ENCODE results near the gene CD226.
"Not testable (repeated sequence)": the region's sequence is repeated elsewhere in the genome, so short reads cannot be mapped to it uniquely, and the experiment has no call there.

Gene CD226

GRCh38 chr18:69947361-69948133 lies at the start of gene CD226:
Gene CD226 (minus strand): TSS chr18:69947873. CDS start chr18:69947406, 467 bp downstream.
- no peak for DNase-seq

GRCh38 chr18:69996951-69997798 lies 49.5 kb upstream of the CD226 start:
- DNase-seq: no peak

- no peak for DNase-seq
Observed at GRCh38 chr18:69996417-69996816, 48.7 kb upstream of the CD226 start.

GRCh38 chr18:69995774-69996173 lies 48.1 kb upstream of the CD226 start:
- DNase-seq: no peak

DNA sequence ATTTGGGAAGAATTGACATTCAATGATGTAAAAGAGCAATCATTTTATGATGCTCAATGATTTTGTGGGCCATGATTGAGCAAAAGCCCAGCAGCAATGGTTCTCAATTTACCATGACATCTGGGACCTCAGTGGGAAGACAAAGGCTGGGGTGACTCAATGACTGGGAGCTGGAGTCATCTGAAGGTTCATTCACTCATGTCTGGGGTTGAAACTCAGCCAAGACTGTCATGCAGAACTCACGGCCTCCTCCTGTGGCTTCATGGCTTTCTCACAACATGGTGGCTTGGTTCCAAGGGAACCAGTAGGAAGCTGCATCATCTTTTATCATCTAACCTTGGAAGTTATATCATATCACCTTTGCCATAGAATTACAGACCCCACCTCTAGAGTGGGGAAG lies 45.1 kb upstream of the CD226 start:
- DNase-seq: peak; percentile 16

GRCh38 chr18:69987870-69988269 lies 40.2 kb upstream of the CD226 start:
- no peak for DNase-seq

DNA sequence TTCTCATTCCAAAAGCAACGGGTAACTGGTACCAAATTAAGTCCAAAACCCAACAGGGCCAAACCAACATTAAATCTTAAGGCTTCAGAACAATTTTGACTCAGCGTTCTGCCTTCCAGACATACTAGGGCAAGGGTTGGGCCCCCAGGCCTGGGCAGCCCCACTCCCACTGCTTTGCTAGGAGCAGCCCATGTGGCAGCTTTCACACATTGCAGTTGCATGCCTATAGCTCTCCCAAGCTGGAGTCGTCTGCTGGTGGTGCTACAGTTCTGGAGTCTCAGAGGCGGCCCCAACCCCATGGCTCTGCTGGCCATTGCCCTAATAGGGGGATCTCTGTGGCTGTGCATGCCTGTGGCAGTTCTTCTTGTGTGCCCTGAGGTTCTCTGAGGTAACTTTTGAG lies 37.6 kb upstream of the CD226 start:
- no peak for DNase-seq

GRCh38 chr18:69982417-69982816 lies 34.7 kb upstream of the CD226 start:
- no peak for DNase-seq

DNA sequence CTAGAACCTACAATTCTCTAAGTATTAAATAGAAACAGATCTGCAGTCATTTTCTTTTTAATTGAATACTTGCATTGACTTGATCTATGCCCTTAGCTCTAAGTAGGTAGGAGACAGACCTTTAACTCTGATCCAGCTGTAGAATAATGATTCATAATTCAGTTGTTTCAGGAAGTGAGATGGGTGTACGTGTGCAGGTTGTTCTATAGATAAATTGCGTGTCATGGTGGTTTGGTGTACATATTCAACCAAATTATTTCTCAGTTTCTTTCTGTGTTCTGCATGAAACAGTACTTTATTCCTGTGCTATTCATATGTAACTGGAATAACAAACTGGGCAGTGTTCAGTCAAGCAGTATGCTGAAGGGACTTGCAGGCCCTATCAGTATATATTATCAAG lies 34.3 kb upstream of the CD226 start:
- DNase-seq: no peak

GRCh38 chr18:69980982-69981804 lies 33.5 kb upstream of the CD226 start:
- no peak for DNase-seq

DNA sequence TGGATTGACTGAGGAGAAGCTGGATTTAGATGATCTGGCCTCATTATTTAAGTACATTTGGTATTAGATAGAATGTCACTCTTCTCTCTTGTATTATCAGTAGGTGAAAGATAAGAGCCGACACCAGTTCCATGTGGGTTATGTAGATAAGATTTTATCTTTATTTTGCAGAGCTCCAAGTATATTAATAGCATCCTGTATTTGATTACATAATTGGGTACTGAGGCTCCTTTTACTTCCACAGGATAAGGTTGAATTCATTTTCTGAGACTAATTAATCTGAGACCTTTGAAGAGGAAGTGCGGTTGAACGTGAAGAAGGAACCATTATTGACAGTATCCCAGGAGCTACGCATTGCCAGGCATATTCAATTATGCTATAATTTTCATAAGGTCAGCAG lies 32.8 kb upstream of the CD226 start:
- DNase-seq: no peak

GRCh38 chr18:69978732-69979715 lies 31.4 kb upstream of the CD226 start:
- DNase-seq: no peak

DNA sequence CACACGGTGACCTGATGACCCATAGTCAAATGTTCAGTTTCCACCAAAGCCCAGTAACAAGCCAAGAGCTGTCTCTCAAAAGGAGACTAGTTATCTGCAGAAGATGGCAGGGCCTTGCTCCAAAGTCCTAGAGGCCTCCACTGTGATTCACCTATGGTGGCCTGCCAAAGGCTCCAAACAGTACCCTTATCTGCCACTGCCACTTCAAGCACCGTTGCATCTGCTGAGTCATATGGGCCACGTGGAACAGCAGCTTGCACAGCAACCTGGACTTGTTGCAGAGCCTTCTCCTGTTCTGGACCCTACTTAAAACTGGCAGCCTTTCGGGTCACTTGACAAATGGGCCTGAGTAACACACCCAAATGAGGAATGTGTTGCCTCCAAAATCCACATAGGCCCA lies 27.6 kb upstream of the CD226 start:
- not testable (repeated sequence) for DNase-seq

DNA sequence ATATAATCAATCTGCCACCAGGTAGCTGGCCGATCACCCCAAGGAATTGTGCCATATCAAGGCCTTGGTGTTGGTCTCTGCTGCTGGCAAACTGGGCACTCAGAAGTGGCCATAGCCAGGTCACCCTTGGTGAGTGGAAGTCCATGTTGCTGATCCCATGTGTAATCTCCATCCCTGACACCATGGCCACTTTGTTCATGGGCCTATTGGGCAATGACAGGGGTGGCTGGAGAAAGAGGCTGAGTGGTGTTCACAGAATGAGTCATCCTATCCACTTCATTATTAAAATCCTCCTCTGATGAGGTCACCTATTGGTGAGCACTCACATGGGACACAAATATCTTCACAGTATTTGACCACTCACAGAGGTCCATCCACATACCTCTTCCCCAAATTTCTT lies 26.7 kb upstream of the CD226 start:
- peak; percentile 21 for DNase-seq

GRCh38 chr18:69969491-69969890 lies 21.8 kb upstream of the CD226 start:
- no peak for DNase-seq

DNA sequence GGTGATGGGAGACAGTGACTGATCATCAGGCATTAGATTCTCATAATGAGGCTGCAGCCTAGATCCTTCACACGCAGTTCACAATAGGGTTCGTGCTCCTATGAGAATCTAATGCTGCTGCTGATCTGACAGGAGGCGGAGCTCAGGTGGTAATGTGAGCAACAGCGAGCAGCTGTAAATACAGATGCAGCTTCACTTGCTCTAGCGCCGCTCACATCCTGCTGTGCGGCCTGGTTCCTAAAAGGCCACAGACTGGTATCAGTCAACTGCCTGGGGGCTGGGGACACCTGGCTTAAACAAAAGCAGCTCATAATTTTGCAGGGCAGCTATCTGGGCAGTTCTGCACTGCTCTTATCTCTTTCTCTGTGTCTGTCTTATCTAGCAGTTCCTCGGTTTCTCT lies 20.4 kb upstream of the CD226 start:
- no peak for DNase-seq

- no peak for DNase-seq
Observed at GRCh38 chr18:69963196-69963595, 15.5 kb upstream of the CD226 start.

GRCh38 chr18:69961718-69962117 lies 14.0 kb upstream of the CD226 start:
- DNase-seq: no peak

DNA sequence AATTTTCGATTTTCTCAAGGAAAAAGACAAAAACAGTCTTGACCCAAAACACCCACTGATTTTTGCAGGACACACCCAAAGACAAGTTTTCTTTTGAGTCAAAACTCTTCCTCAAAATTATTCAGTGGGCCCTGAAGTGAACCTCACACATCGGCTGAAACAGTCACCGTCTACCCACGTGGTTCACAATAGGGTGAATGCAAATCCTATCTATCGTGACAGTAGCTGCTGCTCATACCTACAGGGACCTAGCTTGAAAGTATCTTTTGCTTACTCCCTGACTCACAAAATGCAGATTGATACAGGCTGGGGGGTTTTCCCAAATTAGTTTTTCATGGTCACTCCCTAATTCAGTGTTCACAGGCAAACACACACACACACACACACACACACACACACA lies 10.7 kb upstream of the CD226 start:
- DNase-seq: no peak

GRCh38 chr18:69957747-69958146 lies 10.1 kb upstream of the CD226 start:
- DNase-seq: no peak

DNA sequence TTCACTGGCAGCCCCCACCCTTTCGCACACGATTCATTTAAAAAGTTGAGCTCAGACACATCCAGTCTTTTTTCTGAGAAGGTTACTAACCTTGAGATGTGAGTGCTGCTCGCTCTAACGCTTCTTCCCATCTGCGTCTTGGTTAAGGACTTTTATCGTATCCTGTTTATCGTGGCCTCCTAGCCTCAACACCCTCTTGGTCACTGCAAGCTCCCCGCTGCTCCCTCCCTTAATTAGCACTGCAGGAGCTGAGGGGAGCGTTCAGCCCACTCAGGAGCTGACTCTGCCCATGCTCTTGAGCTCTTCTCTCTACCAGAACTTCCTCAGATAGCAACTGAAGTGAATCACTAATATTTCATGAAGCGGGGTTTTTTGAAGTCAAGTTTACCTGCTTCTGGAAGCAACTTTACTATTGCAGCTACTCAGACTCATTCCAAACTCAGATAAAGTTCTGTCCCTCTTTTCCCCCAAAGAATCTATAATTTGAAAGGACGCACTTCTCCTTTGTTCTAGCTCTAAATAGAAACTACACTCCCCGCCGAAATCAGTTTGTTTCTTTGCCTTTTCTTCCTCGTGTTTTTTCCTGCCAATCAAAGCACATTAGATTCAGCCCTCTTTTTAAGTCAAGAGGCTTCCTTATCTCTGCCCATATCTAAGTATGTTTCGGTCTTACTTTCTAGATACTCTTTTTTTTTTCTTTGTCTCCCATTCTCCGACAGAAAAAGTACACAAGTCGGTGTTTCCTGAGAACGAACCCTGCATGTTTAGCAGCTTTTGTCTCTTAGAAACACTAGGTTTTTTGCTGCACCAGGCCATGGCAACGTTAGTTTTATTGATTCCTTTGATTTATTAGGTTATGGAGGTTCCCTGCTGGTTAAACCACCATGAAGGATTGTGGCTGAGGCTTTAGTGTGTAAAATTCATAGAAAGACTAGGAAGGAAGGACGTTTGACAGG lies 9.3 kb upstream of the CD226 start:
- no peak for DNase-seq
